Endothelial cell of umbilical vein (primary cell): ENCODE data around the gene SRBD1. TPM values are rescaled to one million over a fixed set of nuclear protein-coding genes. Genes with fewer than 3 reads are reported as not detected.

Experiments used
- BruUV-seq: library from RNA; stranded (reverse); fragments of 400-500 nt; replicated peaks from 2 replicates; lab custom pipeline; 2021; lab: Mats Ljungman, UMichigan
- CTCF ChIA-PET: fragments of 300-600, 350-600 bp; sonication (Branson Sonifier 250); formaldehyde crosslinking; loops from one replicate; lab custom pipeline; 2021; ENCODE audit warnings: antibody characterized with exemption, inconsistent platforms; lab: Charles Lee
- POLR2A ChIA-PET: fragments of 300-600, 350-600 bp; sonication (Branson Sonifier 250); formaldehyde crosslinking; loops from one replicate; lab custom pipeline; 2021; ENCODE audit warnings: antibody characterized with exemption, inconsistent platforms; lab: Charles Lee
- DNase-seq: peaks from one replicate; pipeline ENCODE4 v3.0.0-alpha.2; 2011; ENCODE audit warnings: low read depth, low spot score
- FAIRE-seq: peaks from 2 replicates; lab custom pipeline; 2011; peaks lifted over from hg19 to GRCh38; lab: Jason Lieb, UNC
- H2AFZ ChIP-seq: 2 replicates; pipeline ENCODE4 v1.6.0; 2012; ENCODE audit warnings: low read depth, low read length, control low read depth, inconsistent platforms
- H3K27ac ChIP-seq: 2 replicates; pipeline ENCODE4 v1.5.1; 2011; ENCODE audit warnings: low read depth, mild to moderate bottlenecking, control low read depth, low read length, moderate library complexity; ENCODE audit not compliant: insufficient read depth
- H3K27me3 ChIP-seq, 2 experiments: 2 replicates each; pipeline versions ENCODE4 v1.6.0 to v1.6.1; 2011; ENCODE audit warnings: low read length in 2 of 2, mixed read lengths in 1 of 2; ENCODE audit not compliant: control insufficient read depth in 2 of 2, insufficient read depth in 2 of 2
- H3K36me3 ChIP-seq, 2 experiments: 2 replicates in 1 of 2; 3 replicates in 1 of 2; pipeline ENCODE4 v1.5.1; 2011; ENCODE audit warnings: low read length in 2 of 2, mild to moderate bottlenecking in 1 of 2, moderate library complexity in 1 of 2; ENCODE audit not compliant: control insufficient read depth in 2 of 2, insufficient read depth in 2 of 2; ENCODE audit errors: extremely low read depth in 1 of 2
- H3K4me1 ChIP-seq: 3 replicates; pipeline ENCODE4 v1.5.1; 2011; ENCODE audit warnings: mild to moderate bottlenecking, low read length; ENCODE audit not compliant: control insufficient read depth, insufficient read depth; ENCODE audit errors: extremely low read depth
- H3K4me2 ChIP-seq: 2 replicates; pipeline ENCODE4 v1.6.1; 2011; ENCODE audit warnings: low read length, control low read depth, mixed read lengths; ENCODE audit not compliant: insufficient read depth
- H3K4me3 ChIP-seq, 3 experiments: fragments of 200-600 bp in 1 of 3; sonication (generic), shearing (Covaris generic) in 1 of 3; replicated peaks in 1 of 3; 2 replicates each; pipeline ENCODE4 v1.5.1; 2011 to 2016; ENCODE audit warnings: control low read depth in 3 of 3, low read length in 3 of 3, mild to moderate bottlenecking in 2 of 3, inconsistent platforms in 1 of 3, low read depth in 1 of 3, moderate library complexity in 1 of 3; ENCODE audit not compliant: insufficient read depth in 1 of 3
- H3K79me2 ChIP-seq: 2 replicates; pipeline ENCODE4 v1.6.0; 2012; ENCODE audit warnings: low read length, inconsistent platforms; ENCODE audit not compliant: control insufficient read depth, insufficient read depth
- H3K9ac ChIP-seq: replicated peaks from 2 replicates; pipeline ENCODE3; 2011; ENCODE audit warnings: low read length, control low read depth; ENCODE audit not compliant: insufficient read depth; ENCODE audit errors: extremely low read depth
- H3K9me1 ChIP-seq: replicated peaks from 3 replicates; pipeline ENCODE4 v1.6.0; 2011; ENCODE audit warnings: mild to moderate bottlenecking, low read length; ENCODE audit not compliant: control insufficient read depth, insufficient read depth; ENCODE audit errors: extremely low read depth
- H3K9me3 ChIP-seq: replicated peaks from 2 replicates; pipeline ENCODE4 v1.5.1; 2012; ENCODE audit warnings: low read length, inconsistent platforms; ENCODE audit not compliant: control insufficient read depth, insufficient read depth
- H4K20me1 ChIP-seq: replicated peaks from 2 replicates; pipeline ENCODE3; 2011; ENCODE audit warnings: mild to moderate bottlenecking, low read length; ENCODE audit not compliant: control insufficient read depth, insufficient read depth; ENCODE audit errors: extremely low read depth
- EZH2 ChIP-seq: IDR thresholded peaks from 2 replicates; pipeline ENCODE4 v1.6.1; 2012; ENCODE audit warnings: borderline replicate concordance, low read depth, mild to moderate bottlenecking, moderate library complexity, low read length, inconsistent platforms; ENCODE audit not compliant: severe bottlenecking
- FOS ChIP-seq: IDR thresholded peaks from 2 replicates; pipeline ENCODE4 v1.6.1; 2011; ENCODE audit warnings: mild to moderate bottlenecking, low read length, moderate library complexity, borderline replicate concordance; ENCODE audit not compliant: insufficient read depth
- GATA2 ChIP-seq: IDR thresholded peaks from 2 replicates; pipeline ENCODE4 v1.7.0; 2011; ENCODE audit warnings: low read depth, mild to moderate bottlenecking, moderate library complexity, mixed read lengths, low read length; ENCODE audit not compliant: insufficient read length, insufficient read depth
- JUN ChIP-seq: IDR thresholded peaks from 2 replicates; pipeline ENCODE4 v1.6.1; 2011; ENCODE audit warnings: borderline replicate concordance, low read depth; ENCODE audit not compliant: insufficient read length, insufficient read depth
- MYC ChIP-seq: IDR thresholded peaks from one replicate; pipeline ENCODE4 v1.6.1; 2011; ENCODE audit warnings: mild to moderate bottlenecking, low read depth, low read length
- POLR2A ChIP-seq: IDR thresholded peaks from 2 replicates; pipeline ENCODE4 v1.6.1; 2012; ENCODE audit warnings: low read depth, mild to moderate bottlenecking, control low read depth, low read length
- POLR2AphosphoS5 ChIP-seq: IDR thresholded peaks from 2 replicates; pipeline ENCODE4 v1.6.1; 2012; ENCODE audit warnings: low read depth, mild to moderate bottlenecking, control low read depth, low read length, moderate library complexity; ENCODE audit not compliant: insufficient read depth
- dilution Hi-C: fragments of 300-500 bp; cut with MboI; formaldehyde crosslinking; loops from one replicate; pipeline ENCODE4 v1.15.0; 2019; ENCODE audit warnings: low sequenced_read_pairs; ENCODE audit not compliant: extremely low pct_ligation_motif_present
- intact Hi-C: fragments of 100-400 bp; cut with micrococcal nuclease; formaldehyde crosslinking; loops from one replicate; pipeline ENCODE4 v1.10.0; 2022
- polyA plus RNA-seq, 4 experiments: library from polyadenylated mRNA; depleted of rRNA in 3 of 4; stranded (reverse) in 3 of 4; unstranded in 1 of 4; fragments of >200 nt; gene quantifications; 2 replicates each; pipeline versions ENCODE4 v1.2.1 to v1.2.3, GENCODE V29; 2011 to 2012; ENCODE audit warnings: missing spikeins in 1 of 4
- total RNA-seq: library from RNA; stranded (reverse); gene quantifications from 2 replicates; pipeline ENCODE4 v1.2.3, GENCODE V29; 2021
- TF ChIP-seq, protein P1 (sequence below), 2 donors: IDR thresholded peaks; 1 replicate in 1 of 2; 2 replicates in 1 of 2; pipeline ENCODE4 v1.5.1; 2011; ENCODE audit warnings: low read length in 2 of 2, mild to moderate bottlenecking in 2 of 2, moderate library complexity in 2 of 2, control low read depth in 1 of 2, inconsistent platforms in 1 of 2, low read depth in 1 of 2; ENCODE audit not compliant: insufficient read depth in 1 of 2; ENCODE audit errors: extremely low read depth in 1 of 2
- TF ChIP-seq, protein P2 (sequence below): IDR thresholded peaks from 2 replicates; pipeline ENCODE4 v1.6.1; 2011; ENCODE audit not compliant: insufficient read depth, insufficient read length

The SRBD1 gene
- total and polyA plus RNA-seq, 2 donors (not counting 3 experiments of a cell fraction or from before 2014, with no cell fraction given), result 3.7 to 12.5 TPM

DNA sequence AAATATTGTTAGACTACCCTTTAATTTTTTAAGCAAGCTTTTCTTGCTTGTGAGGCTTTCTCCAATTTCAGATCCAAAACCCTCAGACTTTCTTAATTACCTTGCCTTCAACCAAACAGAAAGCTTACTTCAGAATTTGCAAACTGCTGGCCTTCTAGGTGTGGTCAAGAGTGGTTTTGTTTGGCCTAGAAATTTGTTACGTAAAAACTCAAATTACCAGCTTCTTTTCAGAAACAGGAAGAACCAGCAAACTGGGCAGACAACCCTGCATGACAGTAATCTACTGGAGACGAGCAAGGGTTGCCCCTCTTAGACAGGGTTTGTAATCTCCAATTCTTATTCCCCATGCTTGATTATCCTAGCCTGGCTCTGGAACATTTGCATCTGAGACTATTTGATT lies 27.1 kb downstream of the SRBD1 start:
- Histone ChIP-seq H3K4me1 (peaks cover 3% of the 10 kb centered on the region), H3K9ac (no peak overlapping the region), H3K27ac (no peak overlapping the region), H3K27me3 (no peaks in the 10 kb centered on the region), H3K36me3 (no peaks in the 10 kb centered on the region), H3K4me3 (no peak overlapping the region), H3K79me2 (peaks cover 2% of the 10 kb centered on the region), H3K9me3 (no peaks in the 10 kb centered on the region), H3K9me1 (no peaks in the 10 kb centered on the region), H2AFZ (no peak overlapping the region), H3K4me2 (no peak overlapping the region), H4K20me1 (no peaks in the 10 kb centered on the region)
- intact Hi-C loops (no loop called here), dilution Hi-C loops (no loop called here)
- DNase-seq (no peak), FAIRE-seq (no peak)
- BruUV-seq, result no TSS peak
- ChIA-PET CTCF (interaction anchor here (0.8 to 2.7 kb wide), 12 partner anchors 13 to 603 kb away, joined by 3 to 35 read pairs (median 5); partner anchors contain the start of gene SRBD1), POLR2A (no interaction called here)
- no peak for TF ChIP-seq POLR2A
- TF ChIP-seq MYC, result no peak
- TF ChIP-seq, protein P1, sequence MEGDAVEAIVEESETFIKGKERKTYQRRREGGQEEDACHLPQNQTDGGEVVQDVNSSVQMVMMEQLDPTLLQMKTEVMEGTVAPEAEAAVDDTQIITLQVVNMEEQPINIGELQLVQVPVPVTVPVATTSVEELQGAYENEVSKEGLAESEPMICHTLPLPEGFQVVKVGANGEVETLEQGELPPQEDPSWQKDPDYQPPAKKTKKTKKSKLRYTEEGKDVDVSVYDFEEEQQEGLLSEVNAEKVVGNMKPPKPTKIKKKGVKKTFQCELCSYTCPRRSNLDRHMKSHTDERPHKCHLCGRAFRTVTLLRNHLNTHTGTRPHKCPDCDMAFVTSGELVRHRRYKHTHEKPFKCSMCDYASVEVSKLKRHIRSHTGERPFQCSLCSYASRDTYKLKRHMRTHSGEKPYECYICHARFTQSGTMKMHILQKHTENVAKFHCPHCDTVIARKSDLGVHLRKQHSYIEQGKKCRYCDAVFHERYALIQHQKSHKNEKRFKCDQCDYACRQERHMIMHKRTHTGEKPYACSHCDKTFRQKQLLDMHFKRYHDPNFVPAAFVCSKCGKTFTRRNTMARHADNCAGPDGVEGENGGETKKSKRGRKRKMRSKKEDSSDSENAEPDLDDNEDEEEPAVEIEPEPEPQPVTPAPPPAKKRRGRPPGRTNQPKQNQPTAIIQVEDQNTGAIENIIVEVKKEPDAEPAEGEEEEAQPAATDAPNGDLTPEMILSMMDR (IDR thresholded peaks at IDR 0.05; ENCODE audit: extremely low read depth in 1 of 2, insufficient read depth in 1 of 2, low read depth in 1 of 2, low read length in 2 of 2), result no peak
- no peak for TF ChIP-seq POLR2AphosphoS5
- no peak for TF ChIP-seq FOS
- no peak for TF ChIP-seq GATA2
- no peak for TF ChIP-seq EZH2
- TF ChIP-seq, protein P2, sequence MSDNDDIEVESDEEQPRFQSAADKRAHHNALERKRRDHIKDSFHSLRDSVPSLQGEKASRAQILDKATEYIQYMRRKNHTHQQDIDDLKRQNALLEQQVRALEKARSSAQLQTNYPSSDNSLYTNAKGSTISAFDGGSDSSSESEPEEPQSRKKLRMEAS, result no peak
- no peak for TF ChIP-seq JUN
